Neural progenitor cell (in vitro differentiated cells): ENCODE measurements around the gene F11R. TPM values are rescaled to one million over a fixed set of nuclear protein-coding genes. Genes with fewer than 3 reads are reported as not detected.

Source experiments
- DNase-seq: peaks from one replicate; pipeline ENCODE4 v3.0.0-alpha.2; 2016; ENCODE audit warnings: low spot score
- H2AFZ ChIP-seq: fragments of 200-600 bp; sonication (generic); replicated peaks from 2 replicates; pipeline ENCODE4 v1.6.1; 2016; ENCODE audit warnings: antibody characterized with exemption
- H3F3A ChIP-seq: fragments of 200-600 bp; sonication (generic); 2 replicates; pipeline ENCODE4 v1.6.1; 2016; ENCODE audit warnings: antibody characterized with exemption, low read depth
- H3K27ac ChIP-seq: fragments of 200-600 bp; sonication (generic); 2 replicates; pipeline ENCODE4 v1.5.1; 2016; ENCODE audit warnings: mild to moderate bottlenecking
- H3K27me3 ChIP-seq: fragments of 200-600 bp; sonication (generic); 2 replicates; pipeline ENCODE4 v1.6.1; 2016; ENCODE audit warnings: mild to moderate bottlenecking, moderate library complexity
- H3K36me3 ChIP-seq: fragments of 200-600 bp; sonication (generic); 2 replicates; pipeline ENCODE4 v1.5.1; 2016
- H3K4me1 ChIP-seq: fragments of 200-600 bp; sonication (generic); 2 replicates; pipeline ENCODE4 v1.6.1; 2016; ENCODE audit warnings: mixed run types
- H3K4me2 ChIP-seq: fragments of 200-600 bp; sonication (generic); 2 replicates; pipeline ENCODE4 v1.6.1; 2016
- H3K4me3 ChIP-seq: fragments of 200-600 bp; sonication (generic); 2 replicates; pipeline ENCODE4 v1.5.1; 2016
- H3K79me2 ChIP-seq: fragments of 200-600 bp; sonication (generic); 2 replicates; pipeline ENCODE4 v1.6.1; 2016; ENCODE audit warnings: low read depth
- H3K9ac ChIP-seq: fragments of 200-600 bp; sonication (generic); 2 replicates; pipeline ENCODE4 v1.6.1; 2016
- H3K9me3 ChIP-seq: fragments of 200-600 bp; sonication (generic); 2 replicates; pipeline ENCODE4 v1.5.1; 2016; ENCODE audit warnings: low read depth
- H4K20me1 ChIP-seq: fragments of 200-600 bp; sonication (generic); 2 replicates; pipeline ENCODE4 v1.6.1; 2016; ENCODE audit warnings: low read depth
- H3K27ac Mint-ChIP-seq: 3 replicates; pipeline ENCODE4 v1.8.0; 2021; ENCODE audit warnings: mixed read lengths
- H3K27me3 Mint-ChIP-seq: 2 replicates; pipeline ENCODE4 v1.8.0; 2022; ENCODE audit warnings: low read depth, mild to moderate bottlenecking, inconsistent platforms, moderate library complexity, mixed read lengths; ENCODE audit not compliant: insufficient read depth
- H3K36me3 Mint-ChIP-seq: 3 replicates; pipeline ENCODE4 v1.8.0; 2021; ENCODE audit warnings: mixed read lengths
- H3K4me1 Mint-ChIP-seq: 3 replicates; pipeline ENCODE4 v1.8.0; 2021; ENCODE audit warnings: mixed read lengths
- H3K4me3 Mint-ChIP-seq: 3 replicates; pipeline ENCODE4 v1.8.0; 2021; ENCODE audit warnings: mild to moderate bottlenecking, moderate library complexity, mixed read lengths
- H3K9me3 Mint-ChIP-seq: 3 replicates; pipeline ENCODE4 v1.8.0; 2020; ENCODE audit warnings: mixed read lengths
- CTCF ChIP-seq: fragments of 200-600 bp; sonication (generic); IDR thresholded peaks from 2 replicates; pipeline ENCODE4 v1.5.1; 2017; ENCODE audit warnings: antibody characterized with exemption, mild to moderate bottlenecking
- EZH2 ChIP-seq: fragments of 200-600 bp; sonication (generic); IDR thresholded peaks from 2 replicates; pipeline ENCODE4 v1.6.1; 2017; ENCODE audit warnings: antibody characterized with exemption, mild to moderate bottlenecking, moderate library complexity
- EZH2phosphoT487 ChIP-seq: fragments of 200-600 bp; sonication (generic); IDR thresholded peaks from 2 replicates; pipeline ENCODE4 v1.6.1; 2017; ENCODE audit warnings: antibody characterized with exemption
- total RNA-seq: library from RNA; depleted of rRNA; stranded (reverse); fragments of >200 nt; gene quantifications from 2 replicates; pipeline ENCODE4 v1.2.3, GENCODE V29; 2015; ENCODE audit warnings: low replicate concordance

Gene F11R
- total RNA-seq, 1 donor from 2014 or later = 60.0 TPM

- H3K4me1 Mint-ChIP-seq = no peaks in the 10 kb centered on the region
- Histone ChIP-seq H4K20me1 (no peaks in the 10 kb centered on the region), H3K36me3 (no peaks in the 10 kb centered on the region), H3K9ac (no peak overlapping the region), H3K4me3 (no peak overlapping the region), H3K4me2 (no peak overlapping the region), H3K4me1 (no peaks in the 10 kb centered on the region), H2AFZ (no peak overlapping the region), H3K27me3 (peaks cover 7% of the 10 kb centered on the region), H3K9me3 (no peaks in the 10 kb centered on the region), H3K79me2 (no peaks in the 10 kb centered on the region), H3F3A (no peaks in the 10 kb centered on the region), H3K27ac (no peak overlapping the region)
- no peak for DNase-seq
- TF ChIP-seq EZH2phosphoT487 = no peak
- TF ChIP-seq EZH2 = no peak
- TF ChIP-seq CTCF = no peak
- peaks cover 18% of the 10 kb centered on the region for H3K9me3 Mint-ChIP-seq
- no peaks in the 10 kb centered on the region for H3K36me3 Mint-ChIP-seq
- no peak overlapping the region for H3K27ac Mint-ChIP-seq
- no peak overlapping the region for H3K4me3 Mint-ChIP-seq
- H3K27me3 Mint-ChIP-seq = no peaks in the 10 kb centered on the region
Measured at GRCh38 chr1:161052899-161053298, 31.9 kb upstream of the F11R start.

GRCh38 chr1:161051219-161051618, 30.3 kb upstream of the F11R start:
- Histone ChIP-seq H3K4me3 (no peak overlapping the region), H3F3A (no peaks in the 10 kb centered on the region), H3K9me3 (no peaks in the 10 kb centered on the region), H3K9ac (no peak overlapping the region), H3K27me3 (peaks cover 9% of the 10 kb centered on the region), H3K4me1 (peaks cover 4% of the 10 kb centered on the region), H3K27ac (no peak overlapping the region), H3K79me2 (no peaks in the 10 kb centered on the region), H2AFZ (no peak overlapping the region), H3K4me2 (no peak overlapping the region), H3K36me3 (no peaks in the 10 kb centered on the region), H4K20me1 (no peaks in the 10 kb centered on the region)
- Mint-ChIP-seq H3K4me1 (no peaks in the 10 kb centered on the region), H3K27me3 (peaks cover 6% of the 10 kb centered on the region), H3K27ac (no peak overlapping the region), H3K9me3 (peaks cover 31% of the 10 kb centered on the region), H3K4me3 (no peak overlapping the region), H3K36me3 (peaks cover 5% of the 10 kb centered on the region)
- TF ChIP-seq EZH2phosphoT487 (no peak), EZH2 (no peak), CTCF (no peak)
- DNase-seq = no peak

GRCh38 chr1:161048949-161049722, 28.2 kb upstream of the F11R start:
- Histone ChIP-seq H3K4me3 (no peak overlapping the region), H2AFZ (no peak overlapping the region), H3F3A (peaks cover 14% of the 10 kb centered on the region), H3K36me3 (no peaks in the 10 kb centered on the region), H3K9ac (no peak overlapping the region), H3K9me3 (no peaks in the 10 kb centered on the region), H3K27ac (no peak overlapping the region), H3K27me3 (peaks cover 9% of the 10 kb centered on the region), H3K79me2 (peaks cover 11% of the 10 kb centered on the region), H4K20me1 (peaks cover 8% of the 10 kb centered on the region), H3K4me2 (no peak overlapping the region), H3K4me1 (peaks cover 9% of the 10 kb centered on the region)
- peaks cover 7% of the 10 kb centered on the region for H3K36me3 Mint-ChIP-seq
- no peak overlapping the region for H3K4me3 Mint-ChIP-seq
- peaks cover 6% of the 10 kb centered on the region for H3K27me3 Mint-ChIP-seq
- peaks cover 8% of the 10 kb centered on the region for H3K4me1 Mint-ChIP-seq
- TF ChIP-seq EZH2 = no peak
- no peak for TF ChIP-seq CTCF
- TF ChIP-seq EZH2phosphoT487 = no peak
- H3K27ac Mint-ChIP-seq = no peak overlapping the region
- peaks cover 35% of the 10 kb centered on the region for H3K9me3 Mint-ChIP-seq
- DNase-seq = no peak
